ENCODE results near the gene P2RY8.
"Not testable (repeated sequence)": the region's sequence is repeated elsewhere in the genome, so short reads cannot be mapped to it uniquely, and the experiment has no call there.

The P2RY8 gene

DNA sequence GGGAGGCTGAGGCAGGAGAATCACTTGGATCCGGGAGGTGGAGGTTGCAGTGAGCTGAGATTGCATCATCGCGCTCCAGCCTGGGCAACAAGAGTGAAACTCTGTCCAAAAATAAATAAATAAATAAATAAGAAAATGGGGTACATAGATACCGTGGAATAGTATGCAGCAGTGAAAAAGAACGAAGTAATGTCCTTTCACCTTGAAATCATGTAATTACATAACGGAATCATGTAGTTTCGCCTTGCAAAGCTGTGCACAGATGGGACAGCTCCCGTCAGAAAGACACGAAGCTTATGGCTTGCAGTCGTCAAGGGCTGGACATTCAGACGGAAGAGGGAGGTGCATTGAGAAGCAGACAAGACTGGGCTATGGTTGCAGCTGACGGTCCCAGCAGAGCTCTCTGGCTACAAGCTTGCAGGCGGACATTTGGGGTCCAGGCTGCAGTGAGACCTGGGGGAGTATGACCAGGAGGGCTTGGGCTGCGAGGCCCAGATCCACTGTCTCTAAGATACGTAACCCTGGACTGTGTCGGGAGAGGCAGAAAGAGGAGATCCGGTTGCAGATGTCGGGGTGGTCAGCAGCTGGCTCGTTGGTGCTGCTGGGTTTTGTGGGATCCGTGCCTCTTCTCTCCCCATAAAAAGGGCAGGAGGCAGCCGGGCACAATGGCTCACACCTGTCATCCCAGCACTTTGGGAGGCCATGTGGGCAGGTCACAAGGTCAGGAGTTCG lies 6.2 kb upstream of the P2RY8 start:
- no peak for DNase-seq

DNA sequence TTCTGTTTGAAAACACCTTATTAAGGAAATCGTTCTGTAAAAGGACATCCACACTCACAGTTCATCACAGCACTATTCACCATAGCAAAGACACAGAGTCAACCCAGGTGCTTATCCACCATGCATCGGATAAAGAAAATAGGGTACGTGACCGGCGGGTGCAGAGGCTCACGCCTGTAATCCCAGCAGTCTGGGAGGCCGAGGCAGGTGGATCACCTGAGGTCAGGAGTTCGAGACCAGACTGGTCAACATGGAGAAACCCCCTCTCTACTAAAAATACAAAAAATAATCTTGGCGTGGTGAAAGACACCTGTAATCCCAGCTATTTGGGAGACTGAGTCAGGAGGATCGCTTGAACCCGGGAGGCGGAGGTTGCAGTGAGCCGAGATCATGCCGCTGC lies 2.2 kb upstream of the P2RY8 start:
- not testable (repeated sequence) for DNase-seq

DNA sequence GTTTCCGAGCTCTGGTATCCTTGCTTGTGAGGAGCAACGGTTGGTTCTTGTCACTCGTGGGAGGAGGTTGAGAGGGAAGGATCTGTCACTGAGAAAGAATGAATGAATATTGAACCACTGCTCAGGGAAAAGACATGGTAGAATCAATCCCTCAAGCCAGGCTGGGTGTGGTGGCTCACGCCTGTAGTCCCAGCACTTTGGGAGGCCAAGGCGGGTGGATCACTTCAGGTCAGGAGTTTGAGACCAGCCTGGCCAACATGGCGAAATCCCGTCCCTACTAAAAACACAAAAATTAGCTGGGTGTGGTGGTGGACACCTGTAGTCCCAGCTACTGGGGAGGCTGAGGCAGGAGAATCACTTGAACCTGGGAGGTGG lies 718 bp upstream of the P2RY8 start:
- DNase-seq, result not testable (repeated sequence)

DNA sequence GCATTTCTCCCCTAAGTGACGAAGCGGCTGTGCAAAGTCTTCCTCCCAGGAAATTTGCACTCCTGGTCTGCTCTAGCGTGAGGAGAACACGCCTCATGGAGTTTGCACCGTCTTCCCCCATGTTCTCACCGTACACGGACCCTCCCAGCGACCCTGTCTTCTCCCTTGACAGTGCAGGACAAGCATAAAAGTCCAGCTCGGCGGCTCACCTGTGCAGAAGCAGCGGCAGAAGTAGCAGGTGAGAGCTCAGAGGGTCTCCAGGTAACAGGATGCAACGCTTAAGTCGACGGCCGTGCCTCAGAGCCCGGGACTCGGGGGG lies 314 bp downstream of the P2RY8 start:
- DNase-seq, result no peak

DNA sequence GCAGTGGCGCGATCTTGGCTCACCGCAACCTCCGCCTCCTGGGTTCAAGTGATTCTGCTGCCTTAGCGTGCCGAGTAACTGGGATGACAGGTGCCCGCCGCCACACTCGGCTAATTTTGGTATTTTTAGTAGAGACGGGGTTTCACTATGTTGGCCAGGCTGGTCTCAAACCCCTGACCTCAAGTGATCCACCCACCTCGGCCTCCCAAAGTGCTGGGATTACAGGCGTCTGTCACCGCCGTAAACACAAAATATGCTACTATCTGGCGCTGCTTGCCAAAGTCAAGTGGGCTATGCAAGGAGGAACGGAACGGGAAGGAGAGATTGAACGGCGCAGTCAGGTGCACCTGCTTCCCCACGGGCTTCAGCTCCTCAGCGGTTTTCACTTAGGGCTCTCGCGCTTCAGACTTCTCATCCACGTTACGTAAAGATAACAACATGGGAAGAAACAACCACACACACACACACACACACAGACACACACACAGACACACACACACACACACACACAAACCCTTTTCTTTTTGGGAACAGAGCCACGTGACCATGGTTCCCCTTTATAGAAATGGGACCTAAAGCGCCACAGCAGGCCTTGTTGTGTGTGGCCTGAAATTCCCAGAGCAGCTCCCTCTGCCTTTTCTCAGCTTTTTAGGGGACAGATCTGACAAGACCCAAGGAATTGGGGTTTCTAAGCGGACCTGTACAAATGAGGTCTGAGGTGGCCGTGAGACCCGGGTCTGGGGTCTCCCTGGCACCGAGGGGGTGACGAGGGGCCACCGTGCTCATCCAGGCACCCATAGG lies 1.5 kb downstream of the P2RY8 start:
- DNase-seq, result no peak

DNA sequence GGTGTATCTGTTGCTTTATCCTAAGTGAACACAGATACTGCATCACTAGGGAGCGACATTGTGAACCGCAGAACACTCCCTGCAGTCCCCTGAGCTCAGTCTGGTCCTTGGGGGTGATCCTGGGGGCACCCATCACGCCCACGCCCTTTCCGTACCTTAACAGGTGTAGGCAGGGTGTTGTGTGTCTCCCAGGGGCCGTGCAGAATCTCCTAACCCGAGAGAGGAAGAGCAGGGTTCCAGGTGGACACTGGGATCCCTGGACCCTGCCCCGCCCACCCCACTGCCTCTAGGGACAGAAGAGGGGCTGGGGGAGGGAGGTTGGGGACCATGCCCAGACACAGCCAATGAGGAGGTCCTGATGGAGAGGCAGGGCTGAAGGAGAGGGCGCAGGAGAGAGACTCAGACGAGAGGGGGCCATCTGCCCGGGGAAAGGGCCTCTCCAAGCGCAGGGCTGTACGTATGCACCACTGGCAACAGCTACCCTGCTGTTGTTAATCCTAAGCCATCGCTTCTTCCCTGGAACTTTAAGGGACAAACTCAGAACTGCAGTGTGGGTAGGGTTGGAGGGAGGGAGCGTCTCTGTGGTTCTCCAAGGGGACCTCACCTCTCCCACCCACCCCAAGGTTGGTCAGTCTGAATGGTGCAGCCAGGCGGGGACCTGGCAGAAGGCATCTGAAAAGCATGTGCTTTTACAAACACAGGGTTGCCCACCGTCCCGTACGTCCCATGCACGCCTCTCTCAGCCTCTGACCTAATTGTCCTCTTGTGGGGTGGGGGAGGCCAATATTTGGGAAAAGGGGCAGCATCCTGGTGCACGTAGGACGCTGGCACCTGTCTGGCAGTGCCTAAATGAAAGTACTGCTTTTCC lies 2.5 kb downstream of the P2RY8 start:
- DNase-seq, result no peak

DNA sequence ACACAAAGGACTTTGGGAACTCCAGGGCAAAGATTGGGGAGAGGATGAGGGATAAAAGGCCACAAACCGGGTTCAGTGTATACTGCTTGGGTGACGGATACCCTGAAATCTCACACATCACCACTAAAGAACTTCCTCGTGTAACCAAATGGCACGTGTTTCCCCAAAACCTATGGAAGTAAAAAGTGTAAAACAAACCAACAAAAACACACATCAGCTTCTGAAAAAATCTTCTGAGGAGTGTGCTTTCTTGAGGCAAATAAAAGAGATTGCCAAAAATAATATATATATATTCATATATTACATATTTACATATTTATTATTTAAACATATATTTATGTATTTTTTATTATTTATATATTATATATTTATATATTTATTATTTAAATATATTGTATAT lies 3.9 kb downstream of the P2RY8 start:
- DNase-seq, result no peak

DNA sequence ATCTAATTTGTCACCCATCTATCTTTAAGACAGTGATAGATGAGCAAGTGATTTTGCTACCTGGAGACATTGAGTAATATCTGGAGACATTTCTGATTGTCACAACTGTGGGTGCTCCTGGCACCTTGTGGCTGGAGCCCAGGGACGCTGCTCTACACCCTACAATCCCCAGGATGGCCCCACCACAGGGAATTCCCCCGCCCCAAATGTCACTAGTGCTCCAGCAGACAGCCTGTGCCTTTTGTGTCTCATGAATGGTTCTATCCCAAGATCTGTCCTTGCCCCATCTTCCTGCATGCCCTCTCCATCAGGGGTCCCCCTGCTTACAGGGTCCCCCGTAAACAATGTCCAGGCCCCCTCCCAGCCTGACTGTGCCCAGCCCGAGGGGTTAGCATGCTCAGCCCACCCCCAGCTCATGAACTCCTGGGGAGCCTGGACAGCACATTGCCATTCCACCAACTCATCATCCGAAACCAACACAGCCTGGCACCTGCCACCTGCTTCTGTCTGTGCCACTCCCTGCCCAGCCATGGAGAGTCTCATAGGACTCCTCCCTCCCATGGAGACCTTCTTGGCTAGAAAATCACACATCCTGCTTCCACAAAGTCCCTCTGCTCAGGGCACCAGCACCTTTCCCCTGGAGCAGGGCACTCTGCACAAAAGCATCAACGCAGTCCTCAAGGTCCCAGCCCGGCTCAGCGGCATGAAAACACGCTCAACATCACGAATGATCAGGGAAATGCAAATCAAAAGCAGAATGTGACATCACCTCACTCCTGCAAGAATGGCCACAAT lies 5.7 kb downstream of the P2RY8 start:
- DNase-seq, result no peak

DNA sequence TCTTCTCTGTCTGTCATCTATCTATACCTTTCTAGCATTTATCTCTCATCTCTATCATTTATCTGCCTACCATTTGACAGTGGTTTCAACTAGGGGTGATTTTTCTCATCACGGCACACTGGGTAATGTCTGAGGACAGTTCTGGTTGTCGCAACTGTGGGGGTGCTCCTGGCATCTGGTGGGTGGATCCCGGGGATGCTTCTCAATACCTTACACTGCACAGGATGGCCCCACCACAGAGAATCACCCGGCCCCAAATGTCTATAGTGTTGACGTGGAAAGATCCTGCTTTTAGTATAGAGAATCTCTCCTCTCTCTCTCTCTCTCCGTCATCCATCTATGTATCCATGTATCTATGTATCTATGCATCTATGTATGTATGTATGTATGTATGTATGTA lies 7.2 kb downstream of the P2RY8 start:
- DNase-seq, result no peak

DNA sequence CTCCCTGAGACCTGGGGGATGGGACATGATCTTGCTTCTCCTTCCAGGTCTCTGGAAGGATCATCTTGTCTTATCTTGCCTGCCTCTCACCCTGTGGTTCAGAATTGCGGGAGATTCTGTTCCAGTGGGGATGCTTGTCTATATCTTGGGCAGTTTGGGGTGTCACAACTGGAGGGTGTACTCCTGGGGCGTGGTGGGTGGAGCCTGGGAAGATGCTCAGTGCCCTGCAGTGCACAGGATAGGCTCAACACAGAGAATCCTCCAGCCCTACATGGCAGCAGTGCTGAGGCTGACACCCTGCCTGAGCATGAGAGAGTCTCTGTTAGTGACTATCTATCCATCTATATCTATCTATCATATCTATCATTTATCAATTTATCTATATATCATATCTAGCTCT lies 7.7 kb downstream of the P2RY8 start:
- DNase-seq, result no peak

DNA sequence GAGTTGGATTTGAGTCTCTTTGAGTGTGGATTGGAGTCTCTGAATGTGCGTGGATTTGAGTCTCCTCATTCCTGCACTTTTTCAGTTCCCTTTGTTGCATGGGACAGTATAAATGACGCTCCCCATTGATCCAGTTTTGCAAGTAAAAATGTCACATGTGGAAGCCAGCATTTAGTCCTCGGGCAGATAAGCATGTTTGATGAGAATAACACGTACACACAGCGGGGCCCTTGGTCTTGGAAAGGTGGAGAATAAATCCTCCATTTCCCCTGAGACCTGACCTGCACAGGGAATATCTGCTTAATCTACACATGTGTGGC lies 8.1 kb downstream of the P2RY8 start:
- DNase-seq, result no peak

DNA sequence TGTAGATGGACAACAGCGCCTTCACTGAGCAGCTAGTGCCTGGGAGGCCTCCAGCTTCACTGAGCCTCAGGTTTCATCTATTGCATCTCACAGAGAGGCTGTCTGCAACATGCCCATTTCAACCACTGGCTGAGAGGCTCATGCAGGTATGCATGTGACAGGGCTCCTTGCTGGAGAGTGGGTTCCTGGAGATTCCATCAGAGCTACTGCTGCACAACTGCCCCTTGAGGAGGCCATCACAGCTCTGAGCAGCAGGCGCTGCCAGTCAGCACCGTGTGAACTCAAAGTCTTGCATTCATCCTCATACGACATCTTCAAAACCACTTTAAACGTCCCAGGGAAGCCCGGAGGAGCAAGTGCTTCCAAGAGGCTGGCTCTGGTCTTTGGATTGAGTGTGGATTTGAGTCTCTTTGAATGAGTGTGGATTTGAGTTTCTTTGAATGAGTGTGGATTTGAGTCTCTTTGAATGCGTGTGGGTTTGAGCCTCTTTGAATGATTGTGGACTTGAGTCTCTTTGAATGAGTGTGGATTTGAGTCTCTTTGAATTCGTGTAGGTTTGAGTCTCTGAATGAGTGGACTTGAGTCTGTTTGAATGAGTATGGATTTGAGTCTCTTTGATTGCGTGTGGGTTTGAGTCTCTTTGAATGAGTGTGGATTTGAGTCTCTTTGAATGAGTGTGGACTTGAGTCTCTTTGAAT lies 8.7 kb downstream of the P2RY8 start:
- DNase-seq, result no peak

DNA sequence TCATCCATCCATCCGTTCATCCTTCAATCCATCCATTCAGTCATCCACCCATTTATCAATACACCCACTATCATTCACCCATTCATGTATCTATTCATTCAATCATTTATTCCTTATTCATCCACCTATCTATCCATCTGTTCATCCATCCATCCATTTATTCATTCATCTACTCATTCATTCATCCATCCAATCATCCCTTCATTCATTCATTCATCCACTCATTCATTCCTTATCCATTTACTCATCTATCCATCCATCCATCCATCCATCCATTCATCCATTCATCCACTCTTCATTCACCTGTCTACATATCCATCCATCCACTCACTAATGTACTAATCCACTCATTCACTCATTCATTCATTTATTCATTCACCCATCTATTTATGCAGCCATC lies 9.5 kb downstream of the P2RY8 start:
- DNase-seq, result no peak

DNA sequence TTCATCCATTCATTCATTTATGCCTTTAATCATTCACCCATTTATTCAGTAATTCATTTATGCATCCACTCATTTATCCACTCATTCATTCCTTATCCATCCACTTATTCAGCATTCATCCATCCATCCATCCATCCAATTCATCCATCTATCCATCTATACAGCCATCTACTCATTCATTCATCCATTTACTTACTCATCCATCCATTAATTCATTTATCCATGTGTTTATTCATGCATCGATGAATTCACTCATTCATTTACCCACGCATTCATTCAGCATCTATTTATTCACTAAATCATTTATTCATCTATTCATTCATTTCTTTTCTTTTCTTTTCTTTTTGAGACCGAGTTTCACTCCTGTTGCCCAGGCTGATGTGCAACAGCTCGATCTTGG lies 10.4 kb downstream of the P2RY8 start:
- no peak for DNase-seq

DNA sequence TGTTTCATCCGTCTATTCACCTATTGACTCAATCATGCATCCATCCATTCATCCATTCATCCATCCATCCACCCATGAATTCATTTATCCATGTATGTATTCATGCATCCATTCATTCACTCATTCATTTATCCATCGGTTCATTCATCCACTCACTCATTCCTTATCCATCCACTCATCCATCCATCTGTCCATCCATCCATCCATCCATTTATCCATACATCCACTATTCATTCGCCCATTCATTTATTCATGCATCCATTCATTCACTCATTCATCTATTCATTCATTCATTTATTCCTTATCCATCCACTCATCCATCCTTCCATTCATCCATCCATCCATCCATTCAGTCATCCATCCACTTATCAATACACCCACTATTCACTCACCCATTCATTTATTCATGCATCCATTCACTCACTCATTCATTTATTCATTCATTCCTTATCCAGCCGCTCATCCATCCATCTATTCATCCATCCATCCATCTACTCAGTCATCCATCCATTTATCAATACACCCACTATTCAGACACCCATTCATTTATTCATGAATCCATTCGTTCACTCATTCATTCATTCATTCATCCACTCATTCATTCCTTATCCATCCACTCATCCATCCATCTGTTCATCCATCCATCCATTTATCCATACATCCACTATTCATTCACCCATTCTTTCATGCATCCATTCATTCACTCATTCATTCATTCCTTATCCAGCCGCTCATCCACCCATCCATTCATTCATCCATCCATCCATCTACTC lies 11.2 kb downstream of the P2RY8 start:
- no peak for DNase-seq

DNA sequence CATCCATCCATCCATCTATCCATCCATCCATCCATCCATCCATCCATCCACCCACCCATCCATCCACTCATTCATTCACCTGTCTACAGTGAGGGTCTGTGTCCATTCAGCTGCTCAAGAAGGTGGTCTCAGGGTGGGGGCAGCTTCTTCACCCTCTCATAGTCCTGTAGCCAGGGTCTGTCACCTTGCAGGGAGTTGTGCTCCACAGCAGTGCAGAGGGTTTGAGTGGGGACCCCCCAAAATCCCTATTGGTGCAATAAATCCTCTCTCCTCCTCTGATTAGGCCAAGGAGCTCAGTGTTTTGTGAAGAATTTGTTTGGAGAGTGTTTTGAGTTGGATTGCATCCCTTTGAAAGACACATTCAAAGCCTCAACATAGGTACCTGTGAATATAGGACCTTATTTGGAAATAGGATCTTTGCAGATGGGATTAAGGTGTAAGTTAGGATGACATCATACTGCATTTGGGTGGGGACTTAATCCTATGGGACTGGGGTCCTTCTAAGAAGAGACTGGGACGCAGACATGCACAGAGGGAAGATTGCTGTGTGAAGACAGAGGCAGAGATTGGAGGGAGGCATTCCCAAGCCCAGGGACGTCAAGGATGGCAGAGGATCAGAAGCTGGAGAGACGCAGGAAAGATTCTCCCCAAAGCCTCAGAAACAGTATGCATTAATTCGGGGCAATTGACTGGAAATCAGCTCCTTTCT lies 12.0 kb downstream of the P2RY8 start:
- no peak for DNase-seq

DNA sequence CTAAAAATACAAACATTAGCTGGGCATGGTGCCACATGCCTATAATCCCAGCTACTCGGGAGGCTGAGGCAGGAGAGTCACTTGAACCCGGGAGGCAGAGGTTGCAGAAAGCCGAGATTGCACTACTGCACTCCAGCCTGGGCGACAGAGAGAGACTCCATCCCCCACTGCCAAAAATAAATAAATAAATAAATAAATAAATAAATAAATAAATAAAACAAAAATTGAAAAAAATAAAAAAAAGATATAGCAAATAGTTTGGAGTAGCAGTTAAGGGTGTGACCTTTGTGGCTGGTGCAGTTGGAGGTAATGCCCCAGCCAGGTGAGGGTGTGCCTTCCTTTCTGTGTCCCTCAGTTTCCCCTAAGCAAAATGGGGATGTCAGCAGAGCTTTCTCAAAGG lies 14.1 kb downstream of the P2RY8 start:
- not testable (repeated sequence) for DNase-seq

DNA sequence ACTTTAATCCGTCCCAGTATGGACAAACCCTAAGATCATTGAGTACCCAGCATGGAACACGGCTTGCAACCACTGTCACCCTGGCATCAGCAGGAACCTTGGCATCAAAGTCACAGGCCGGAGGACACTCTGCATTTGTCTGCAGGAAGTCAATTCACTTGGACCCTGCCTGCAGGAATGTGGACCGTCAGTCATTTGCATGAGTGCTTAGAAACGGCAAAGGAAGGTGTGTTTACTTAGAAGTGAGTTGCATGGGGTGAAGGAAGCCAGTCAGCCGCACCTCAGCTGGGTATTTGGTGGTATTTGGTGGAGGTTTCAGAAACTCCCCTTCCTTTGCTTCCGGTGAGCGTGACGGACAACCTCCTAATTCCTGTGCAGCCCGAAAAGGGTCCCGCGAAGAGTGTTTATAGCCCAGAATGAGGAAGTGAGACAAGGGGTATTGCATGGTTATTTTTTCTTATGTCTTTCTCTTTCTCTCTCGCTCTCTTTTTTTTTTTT lies 15.5 kb downstream of the P2RY8 start:
- no peak for DNase-seq

DNA sequence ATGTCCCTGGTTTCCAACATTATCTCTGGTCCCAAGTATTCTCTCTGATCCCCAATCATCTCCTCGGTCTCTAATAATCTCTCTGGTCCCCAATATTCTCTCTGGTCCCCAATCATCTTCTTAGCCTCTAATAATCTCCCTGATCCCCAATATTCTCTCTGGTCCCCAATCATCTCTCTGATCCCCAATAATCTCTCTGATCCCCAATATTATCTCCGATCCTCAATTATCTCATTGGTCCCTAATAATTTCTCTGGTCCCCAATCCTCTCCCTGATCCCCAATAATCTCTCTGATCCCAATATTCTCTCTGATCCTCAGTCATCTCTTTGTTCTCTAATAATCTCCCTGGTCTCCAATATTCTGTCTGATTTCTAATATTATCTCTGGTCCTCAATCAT lies 16.6 kb downstream of the P2RY8 start:
- no peak for DNase-seq

DNA sequence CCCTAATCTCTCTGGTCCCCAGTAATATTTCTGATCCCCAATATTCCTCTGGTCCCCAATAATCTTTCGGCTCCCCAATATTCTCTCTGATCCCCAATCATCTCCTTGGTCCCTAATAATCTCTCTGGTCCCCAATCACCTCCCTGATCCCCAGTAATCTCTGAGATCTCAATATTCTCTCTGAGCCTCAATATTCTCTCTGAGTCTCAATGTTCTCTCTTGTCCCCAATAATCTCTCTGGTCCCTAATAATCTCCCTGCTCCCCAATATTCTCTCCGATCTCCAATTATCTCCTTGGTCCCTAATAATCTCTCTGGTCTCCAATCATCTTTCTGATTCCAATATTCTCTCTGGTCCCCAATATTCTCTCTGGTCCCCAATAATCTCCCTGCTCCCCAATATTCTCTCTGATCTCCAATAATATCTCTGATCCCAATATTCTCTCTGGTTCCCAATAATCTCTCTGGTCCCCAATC lies 17.9 kb downstream of the P2RY8 start:
- no peak for DNase-seq

DNA sequence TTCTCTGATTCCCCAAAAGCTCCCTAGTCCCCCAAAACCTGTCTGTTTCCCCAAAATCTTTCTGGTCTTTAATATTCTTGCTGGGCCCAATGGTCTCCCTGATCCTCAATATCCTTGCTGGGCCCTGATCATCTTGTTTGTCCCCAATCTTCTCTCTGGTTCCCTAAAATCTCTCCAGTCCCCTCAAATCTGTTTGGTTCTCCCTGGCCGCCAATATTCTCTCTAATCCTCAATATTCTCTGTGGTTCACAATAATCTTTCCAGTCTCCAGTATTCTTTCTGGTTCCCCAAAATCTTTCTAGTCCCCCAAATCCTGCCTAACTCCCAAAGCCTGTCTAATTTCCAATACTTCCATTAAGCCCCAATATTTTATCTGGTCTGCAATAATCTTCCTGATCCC lies 18.5 kb downstream of the P2RY8 start:
- DNase-seq, result no peak
